ENCODE data around the gene PSMD2. TPM values are rescaled to one million over a fixed set of nuclear protein-coding genes. Genes with fewer than 3 reads are reported as not detected.

The PSMD2 gene
- total RNA-seq, 1 donor from 2014 or later: 269 TPM

- no peaks in the 10 kb centered on the region for H3K9me3 Mint-ChIP-seq (ENCODE audit: low read depth)
- H3K36me3 Mint-ChIP-seq (ENCODE audit: insufficient read depth): no peaks in the 10 kb centered on the region
- H3K27me3 Mint-ChIP-seq: peaks cover 56% of the 10 kb centered on the region
- no peak overlapping the region for H3K27ac Mint-ChIP-seq
- peak overlapping the region; percentile 9 for H3K4me3 Mint-ChIP-seq (ENCODE audit: low read depth)
- TF ChIP-seq CTCF (IDR thresholded peaks at IDR 0.05; ENCODE audit: unreplicated experiment): no peak
- peaks cover 2% of the 10 kb centered on the region for H3K4me1 Mint-ChIP-seq (ENCODE audit: low read depth)
- DNase-seq (ENCODE audit: low spot score, unreplicated experiment): no peak
These were observed 23.7 kb upstream of the PSMD2 start for GRCh38 chr3:184275381-184275701.

GRCh38 chr3:184275961-184276910 is 22.8 kb upstream of the PSMD2 start, which contains the start of gene ECE2:
Gene ECE2, plus strand, starts transcription at chr3:184276022. Its CDS starts 132 bp downstream, at chr3:184276154.
- Mint-ChIP-seq H3K27me3 (peaks cover 59% of the 10 kb centered on the region), H3K27ac (no peak within 1 kb of the TSS), H3K36me3 (ENCODE audit: insufficient read depth) (no peaks in the 10 kb centered on the region), H3K9me3 (ENCODE audit: low read depth) (no peaks in the 10 kb centered on the region), H3K4me1 (ENCODE audit: low read depth) (peaks cover 2% of the 10 kb centered on the region), H3K4me3 (ENCODE audit: low read depth) (peak within 1 kb of the TSS; percentile 9)
- no peak for TF ChIP-seq CTCF (IDR thresholded peaks at IDR 0.05; ENCODE audit: unreplicated experiment)
- no peak for DNase-seq (ENCODE audit: low spot score, unreplicated experiment)

GRCh38 chr3:184277366-184277765 is 21.7 kb upstream of the PSMD2 start:
- Mint-ChIP-seq H3K36me3 (ENCODE audit: insufficient read depth) (no peaks in the 10 kb centered on the region), H3K4me3 (ENCODE audit: low read depth) (no peak overlapping the region), H3K4me1 (ENCODE audit: low read depth) (peaks cover 2% of the 10 kb centered on the region), H3K27ac (no peak overlapping the region), H3K27me3 (peaks cover 54% of the 10 kb centered on the region), H3K9me3 (ENCODE audit: low read depth) (no peaks in the 10 kb centered on the region)
- TF ChIP-seq CTCF (IDR thresholded peaks at IDR 0.05; ENCODE audit: unreplicated experiment): no peak
- no peak for DNase-seq (ENCODE audit: low spot score, unreplicated experiment)

- H3K4me1 Mint-ChIP-seq (ENCODE audit: low read depth): no peaks in the 10 kb centered on the region
- no peaks in the 10 kb centered on the region for H3K36me3 Mint-ChIP-seq (ENCODE audit: insufficient read depth)
- no peak overlapping the region for H3K4me3 Mint-ChIP-seq (ENCODE audit: low read depth)
- no peak for DNase-seq (ENCODE audit: low spot score, unreplicated experiment)
- TF ChIP-seq CTCF (IDR thresholded peaks at IDR 0.05; ENCODE audit: unreplicated experiment): no peak
- H3K9me3 Mint-ChIP-seq (ENCODE audit: low read depth): no peaks in the 10 kb centered on the region
- H3K27ac Mint-ChIP-seq: no peak overlapping the region
- peaks cover 40% of the 10 kb centered on the region for H3K27me3 Mint-ChIP-seq
These were observed 16.1 kb upstream of the PSMD2 start for GRCh38 chr3:184282941-184283340.

- TF ChIP-seq CTCF (IDR thresholded peaks at IDR 0.05; ENCODE audit: unreplicated experiment): no peak
- Mint-ChIP-seq H3K9me3 (ENCODE audit: low read depth) (no peaks in the 10 kb centered on the region), H3K36me3 (ENCODE audit: insufficient read depth) (no peaks in the 10 kb centered on the region), H3K4me3 (ENCODE audit: low read depth) (no peak overlapping the region), H3K27me3 (peaks cover 39% of the 10 kb centered on the region), H3K4me1 (ENCODE audit: low read depth) (no peaks in the 10 kb centered on the region), H3K27ac (no peak overlapping the region)
- DNase-seq (ENCODE audit: low spot score, unreplicated experiment): no peak
These were observed 15.4 kb upstream of the PSMD2 start for GRCh38 chr3:184283681-184284080.
